ENCODE results near the gene SACM1L.

The SACM1L gene

DNA sequence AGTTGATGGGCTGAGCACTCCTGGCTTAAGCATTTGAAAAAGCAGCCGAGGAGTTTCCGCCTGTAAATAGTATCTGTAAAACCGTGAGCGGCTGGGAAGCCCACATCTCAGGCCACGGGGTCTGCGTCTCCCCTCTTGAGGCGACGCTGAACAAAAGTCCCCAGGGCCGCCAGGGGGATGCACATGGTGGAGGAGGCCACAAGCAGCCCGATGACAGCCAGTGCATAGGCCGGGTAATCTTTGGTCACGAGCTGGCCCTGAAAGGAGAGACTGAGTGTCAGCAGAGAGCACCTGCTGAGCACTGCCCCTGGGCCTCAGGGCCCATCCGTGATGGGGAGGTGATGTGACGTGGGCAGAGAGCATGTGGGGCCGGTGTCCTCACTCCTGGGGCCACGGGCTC, 69.7 kb downstream of the SACM1L start:
- no peak overlapping the region for H3K4me3 ChIP-seq (ENCODE audit: low read depth, low read length)
- TF ChIP-seq MYC (IDR thresholded peaks at IDR 0.05; ENCODE audit: low read depth, low read length) (no peak), POLR2A (IDR thresholded peaks at IDR 0.05; ENCODE audit: extremely low read depth, insufficient read length) (no peak)
- TF ChIP-seq, protein P1, sequence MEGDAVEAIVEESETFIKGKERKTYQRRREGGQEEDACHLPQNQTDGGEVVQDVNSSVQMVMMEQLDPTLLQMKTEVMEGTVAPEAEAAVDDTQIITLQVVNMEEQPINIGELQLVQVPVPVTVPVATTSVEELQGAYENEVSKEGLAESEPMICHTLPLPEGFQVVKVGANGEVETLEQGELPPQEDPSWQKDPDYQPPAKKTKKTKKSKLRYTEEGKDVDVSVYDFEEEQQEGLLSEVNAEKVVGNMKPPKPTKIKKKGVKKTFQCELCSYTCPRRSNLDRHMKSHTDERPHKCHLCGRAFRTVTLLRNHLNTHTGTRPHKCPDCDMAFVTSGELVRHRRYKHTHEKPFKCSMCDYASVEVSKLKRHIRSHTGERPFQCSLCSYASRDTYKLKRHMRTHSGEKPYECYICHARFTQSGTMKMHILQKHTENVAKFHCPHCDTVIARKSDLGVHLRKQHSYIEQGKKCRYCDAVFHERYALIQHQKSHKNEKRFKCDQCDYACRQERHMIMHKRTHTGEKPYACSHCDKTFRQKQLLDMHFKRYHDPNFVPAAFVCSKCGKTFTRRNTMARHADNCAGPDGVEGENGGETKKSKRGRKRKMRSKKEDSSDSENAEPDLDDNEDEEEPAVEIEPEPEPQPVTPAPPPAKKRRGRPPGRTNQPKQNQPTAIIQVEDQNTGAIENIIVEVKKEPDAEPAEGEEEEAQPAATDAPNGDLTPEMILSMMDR (IDR thresholded peaks at IDR 0.05; ENCODE audit: low read depth, low read length) = no peak
- TF ChIP-seq, protein P2, sequence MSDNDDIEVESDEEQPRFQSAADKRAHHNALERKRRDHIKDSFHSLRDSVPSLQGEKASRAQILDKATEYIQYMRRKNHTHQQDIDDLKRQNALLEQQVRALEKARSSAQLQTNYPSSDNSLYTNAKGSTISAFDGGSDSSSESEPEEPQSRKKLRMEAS (IDR thresholded peaks at IDR 0.05; ENCODE audit: low read depth, low read length) = no peak
- no peak for DNase-seq (ENCODE audit: low read depth)

DNA sequence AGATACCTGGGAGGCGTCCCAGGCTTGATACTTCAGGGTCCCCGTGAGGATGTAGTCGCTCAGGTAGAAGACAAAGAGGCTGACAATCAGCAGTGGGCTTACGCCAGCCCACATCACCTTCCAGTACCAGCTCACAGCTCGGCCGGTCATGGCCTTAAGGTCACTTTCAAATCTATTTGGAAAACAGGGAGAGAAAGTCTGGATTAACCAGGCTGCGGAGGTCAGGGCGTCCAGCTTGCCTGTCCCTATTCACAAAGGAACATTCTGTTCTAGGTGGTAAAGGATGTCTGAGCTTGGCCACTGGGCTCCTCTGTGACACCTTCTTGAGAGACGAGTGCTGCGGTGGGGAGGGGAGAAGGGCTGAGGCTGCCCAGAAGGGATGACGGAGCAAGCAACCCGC, 70.7 kb downstream of the SACM1L start:
- TF ChIP-seq, protein P2 (IDR thresholded peaks at IDR 0.05; ENCODE audit: low read depth, low read length) = no peak
- TF ChIP-seq MYC (IDR thresholded peaks at IDR 0.05; ENCODE audit: low read depth, low read length) (no peak), POLR2A (IDR thresholded peaks at IDR 0.05; ENCODE audit: extremely low read depth, insufficient read length) (no peak)
- TF ChIP-seq, protein P1 (IDR thresholded peaks at IDR 0.05; ENCODE audit: low read depth, low read length) = no peak
- no peak for DNase-seq (ENCODE audit: low read depth)
- no peak overlapping the region for H3K4me3 ChIP-seq (ENCODE audit: low read depth, low read length)

DNA sequence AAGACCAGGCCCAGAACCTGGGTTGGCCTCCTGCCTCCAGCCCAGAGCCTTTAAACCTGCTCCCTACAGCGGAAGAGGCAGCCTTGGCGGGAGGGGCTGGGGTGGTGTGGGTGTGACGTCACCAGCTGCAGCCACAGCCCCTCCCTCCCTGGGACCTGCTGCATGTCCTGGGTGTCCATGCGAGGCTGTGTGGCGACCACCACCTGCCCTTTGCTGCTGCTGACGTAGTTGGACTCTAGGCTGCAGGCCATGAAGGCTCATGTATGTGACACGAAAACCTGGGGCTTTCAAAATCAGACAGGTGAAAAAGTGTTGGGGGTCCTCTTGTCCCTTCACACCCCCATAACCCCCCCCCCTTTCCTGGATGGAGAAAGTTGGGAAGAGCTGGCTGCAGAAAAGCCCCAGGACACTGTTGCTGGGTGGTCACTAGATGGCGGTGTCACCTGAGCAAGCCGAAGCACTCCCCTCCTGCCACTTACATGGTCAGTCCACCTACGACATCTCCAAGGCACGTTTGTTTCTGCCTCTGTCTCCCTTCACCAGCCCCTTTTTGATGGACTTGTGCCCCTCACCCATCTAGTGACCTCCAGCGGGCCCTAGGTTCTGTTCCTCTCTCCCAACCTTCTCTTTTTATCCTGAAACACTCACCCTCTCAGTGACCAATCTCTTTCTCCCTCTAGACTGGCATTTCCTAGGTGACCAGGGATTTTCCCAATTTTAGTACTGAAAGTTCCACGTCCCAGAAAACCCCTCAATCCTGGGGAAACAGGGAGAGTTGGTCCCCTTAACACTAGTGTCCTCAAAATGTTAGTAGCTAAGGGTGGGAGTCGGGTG, 71.9 kb downstream of the SACM1L start:
- TF ChIP-seq, protein P1 (IDR thresholded peaks at IDR 0.05; ENCODE audit: low read depth, low read length) = peak; percentile 85
- TF ChIP-seq, protein P2 (IDR thresholded peaks at IDR 0.05; ENCODE audit: low read depth, low read length) = peak; percentile 25; the same call in 1 of the 2 replicates
- TF ChIP-seq POLR2A (IDR thresholded peaks at IDR 0.05; ENCODE audit: extremely low read depth, insufficient read length) (no peak), MYC (IDR thresholded peaks at IDR 0.05; ENCODE audit: low read depth, low read length) (no peak)
- DNase-seq (ENCODE audit: low read depth) = peak; percentile 68
- no peak overlapping the region for H3K4me3 ChIP-seq (ENCODE audit: low read depth, low read length)

DNA sequence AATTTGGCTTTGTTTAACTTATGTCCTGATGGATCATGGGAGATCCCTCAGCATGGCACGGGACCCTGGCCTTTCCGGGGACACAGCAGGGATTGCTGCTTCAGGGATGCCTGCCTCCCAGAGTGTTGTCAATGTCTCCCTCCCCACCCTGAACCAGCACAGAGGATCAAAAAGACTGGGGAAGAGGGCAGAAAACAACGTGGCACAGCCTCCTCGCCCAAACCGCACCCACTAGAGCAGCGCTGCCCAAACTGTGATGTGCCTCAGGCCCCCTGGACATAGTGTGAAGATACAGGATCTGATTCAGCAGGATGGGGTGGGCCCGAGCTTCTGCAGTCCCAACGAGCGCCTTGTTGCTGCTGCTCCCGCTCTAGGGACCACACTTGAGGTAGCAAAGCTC, 72.6 kb downstream of the SACM1L start:
- no peak for DNase-seq (ENCODE audit: low read depth)
- no peak overlapping the region for H3K4me3 ChIP-seq (ENCODE audit: low read depth, low read length)
- TF ChIP-seq MYC (IDR thresholded peaks at IDR 0.05; ENCODE audit: low read depth, low read length) (no peak), POLR2A (IDR thresholded peaks at IDR 0.05; ENCODE audit: extremely low read depth, insufficient read length) (no peak)
- TF ChIP-seq, protein P2 (IDR thresholded peaks at IDR 0.05; ENCODE audit: low read depth, low read length) = no peak
- TF ChIP-seq, protein P1 (IDR thresholded peaks at IDR 0.05; ENCODE audit: low read depth, low read length) = no peak

DNA sequence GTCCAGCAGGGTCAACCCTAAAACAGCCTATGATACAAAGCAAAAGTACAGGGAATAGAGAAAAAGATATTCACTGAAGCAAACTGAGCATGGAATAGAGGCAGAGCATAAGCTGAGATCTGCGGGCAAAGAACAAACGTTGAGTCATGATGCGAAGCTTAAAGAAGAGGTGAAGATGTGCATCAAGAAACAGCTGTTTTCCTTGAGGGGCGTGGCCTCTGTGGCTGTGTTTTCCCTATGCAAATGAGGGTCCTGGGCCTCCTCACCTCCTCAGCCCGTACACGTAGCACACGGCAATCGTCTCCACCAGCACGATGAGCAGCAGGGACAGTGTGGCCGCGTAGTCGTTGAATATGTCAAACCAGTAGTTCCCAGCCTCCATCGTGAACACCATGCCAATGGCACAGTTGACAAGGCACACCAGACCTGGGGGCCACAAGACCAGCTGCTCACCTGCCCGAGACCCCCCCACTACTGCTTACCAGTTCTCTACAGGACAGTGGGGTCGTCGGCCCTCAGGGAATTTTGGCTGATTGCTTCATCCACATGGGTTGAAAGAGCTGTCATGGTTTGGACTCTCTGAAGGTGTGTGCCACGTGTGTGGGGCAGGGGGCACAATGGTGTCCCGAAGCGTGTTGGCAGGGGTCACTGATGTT, 73.6 kb downstream of the SACM1L start:
- H3K4me3 ChIP-seq (ENCODE audit: low read depth, low read length) = no peak overlapping the region
- no peak for DNase-seq (ENCODE audit: low read depth)
- TF ChIP-seq, protein P2 (IDR thresholded peaks at IDR 0.05; ENCODE audit: low read depth, low read length) = no peak
- no peak for TF ChIP-seq MYC (IDR thresholded peaks at IDR 0.05; ENCODE audit: low read depth, low read length)
- no peak for TF ChIP-seq POLR2A (IDR thresholded peaks at IDR 0.05; ENCODE audit: extremely low read depth, insufficient read length)
- TF ChIP-seq, protein P1 (IDR thresholded peaks at IDR 0.05; ENCODE audit: low read depth, low read length) = no peak

Measured in NB4 (cell line).